K562 (cell line): Measurements from ENCODE around the gene TPBGL. TPM values are rescaled to one million over a fixed set of nuclear protein-coding genes. Genes with fewer than 3 reads are reported as not detected.

ENCODE experiments used
- ATAC-seq: fragments of 200-7000 bp; cut with Tn5 transposase; 3 replicates; pipeline ENCODE4 v1.9.1; 2020; ENCODE audit warnings: moderate library complexity
- BruUV-seq: library from RNA; stranded (reverse); fragments of 400-500 nt; replicated peaks from 2 replicates; lab custom pipeline; 2021; lab: Mats Ljungman, UMichigan
- CTCF ChIA-PET: fragments of 300-600 bp; formaldehyde crosslinking; extraction: SDS; loops from one replicate; lab custom pipeline; 2021; ENCODE audit warnings: low intra/inter-chr PET ratio; lab: Yijun Ruan, JAX
- POLR2A ChIA-PET: fragments of 300-600, 350-650 bp; sonication (Branson Sonifier 250); formaldehyde crosslinking; extraction: SDS; loops from one replicate; lab custom pipeline; 2021; ENCODE audit warnings: antibody characterized with exemption, inconsistent platforms; lab: Yijun Ruan, JAX
- DNase-seq, 4 experiments: peaks; one replicate each; pipeline versions ENCODE4 v3.0.0 to v3.0.0-alpha.2; 2011 to 2018; ENCODE audit warnings: low spot score in 3 of 4, mixed read lengths in 3 of 4; ENCODE audit errors: extremely low read depth in 1 of 4
- FAIRE-seq: peaks from 2 replicates; lab custom pipeline; 2011; peaks lifted over from hg19 to GRCh38; lab: Jason Lieb, UNC
- H2AFZ ChIP-seq: 2 replicates; pipeline ENCODE4 v1.6.0; 2011; ENCODE audit warnings: low read depth, low read length, control low read depth, inconsistent platforms
- H3K27ac ChIP-seq: fragments of 200-600 bp; 3 replicates; pipeline ENCODE4 v1.8.0; 2011; ENCODE audit warnings: low read depth, mild to moderate bottlenecking, control low read depth, inconsistent platforms, low read length, moderate library complexity, mixed read lengths; ENCODE audit errors: extremely low read depth
- H3K27me3 ChIP-seq, 2 experiments: fragments of 300-600 bp in 1 of 2; 2 replicates in 1 of 2; 3 replicates in 1 of 2; pipeline versions ENCODE4 v1.6.0 to v1.8.0; 2011; ENCODE audit warnings: inconsistent platforms in 2 of 2, low read length in 2 of 2, mild to moderate bottlenecking in 1 of 2, mixed read lengths in 1 of 2, moderate library complexity in 1 of 2; ENCODE audit not compliant: control insufficient read depth in 2 of 2, insufficient read depth in 2 of 2
- H3K36me3 ChIP-seq: fragments of 300-600 bp; 3 replicates; pipeline ENCODE4 v1.8.0; 2011; ENCODE audit warnings: mild to moderate bottlenecking, low read length, inconsistent platforms; ENCODE audit not compliant: control insufficient read depth, insufficient read depth
- H3K4me1 ChIP-seq, 2 experiments: fragments of 200-600 bp in 1 of 2; replicated peaks in 1 of 2; 2 replicates in 1 of 2; 3 replicates in 1 of 2; pipeline versions ENCODE4 v1.5.1 to v1.8.0; 2011; ENCODE audit warnings: inconsistent platforms in 2 of 2, low read length in 2 of 2, mild to moderate bottlenecking in 1 of 2, mixed read lengths in 1 of 2, moderate library complexity in 1 of 2; ENCODE audit not compliant: control insufficient read depth in 2 of 2, insufficient read depth in 2 of 2
- H3K4me2 ChIP-seq: 2 replicates; pipeline ENCODE4 v1.6.1; 2011; ENCODE audit warnings: low read length, control low read depth, inconsistent platforms, mixed read lengths; ENCODE audit not compliant: insufficient read depth
- H3K4me3 ChIP-seq: fragments of 200-600 bp; sonication (generic), shearing (Covaris generic); 2 replicates; pipeline ENCODE4 v1.5.1; 2016; ENCODE audit warnings: control low read depth, inconsistent platforms
- H3K79me2 ChIP-seq: fragments of 200-600 bp; 3 replicates; pipeline ENCODE4 v1.8.0; 2011; ENCODE audit warnings: low read length, inconsistent platforms; ENCODE audit not compliant: control insufficient read depth, insufficient read depth
- H3K9ac ChIP-seq, 2 experiments: 2 replicates each; pipeline versions ENCODE4 v1.6.0 to v1.6.1; 2011; ENCODE audit warnings: low read depth in 2 of 2, low read length in 2 of 2, control low read depth in 1 of 2, inconsistent platforms in 1 of 2, mild to moderate bottlenecking in 1 of 2, mixed read lengths in 1 of 2; ENCODE audit not compliant: insufficient read depth in 1 of 2
- H3K9me1 ChIP-seq: one replicate; pipeline ENCODE4 v1.6.0; 2011; ENCODE audit warnings: inconsistent platforms, mild to moderate bottlenecking, low read length, moderate library complexity; ENCODE audit not compliant: control insufficient read depth, insufficient read depth
- H3K9me3 ChIP-seq: replicated peaks from 2 replicates; pipeline ENCODE4 v1.5.1; 2011; ENCODE audit warnings: low read depth, low read length, inconsistent platforms; ENCODE audit not compliant: control insufficient read depth, insufficient read depth
- H4K20me1 ChIP-seq: replicated peaks from 2 replicates; pipeline ENCODE4 v1.6.1; 2011; ENCODE audit warnings: low read length, inconsistent platforms, mixed read lengths; ENCODE audit not compliant: control insufficient read depth, insufficient read depth
- JUN ChIP-seq, 2 experiments: sonication (generic) in 1 of 2; formaldehyde crosslinking in 1 of 2; IDR thresholded peaks; 2 replicates each; pipeline versions ENCODE4 v1.6.1 to v1.8.0; 2012 to 2022; ENCODE audit warnings: borderline replicate concordance in 2 of 2, mild to moderate bottlenecking in 2 of 2, improper control_type of control experiment in 1 of 2, low read depth in 1 of 2, low read length in 1 of 2, missing genetic modification reagents in 1 of 2
- KAT2B ChIP-seq: IDR thresholded peaks from one replicate; pipeline ENCODE4 v1.6.1; 2012; ENCODE audit warnings: low read depth, mild to moderate bottlenecking, control low read depth, inconsistent platforms, low read length, moderate library complexity
- KAT7 ChIP-seq: sonication (generic); formaldehyde crosslinking; IDR thresholded peaks from 2 replicates; pipeline ENCODE4 v1.8.0; 2022; ENCODE audit warnings: missing genetic modification reagents, mild to moderate bottlenecking, borderline replicate concordance
- MCM3 ChIP-seq: fragments of 450-650 bp; IDR thresholded peaks from 2 replicates; pipeline ENCODE4 v1.6.1; 2016
- MYBL2 ChIP-seq, 2 experiments: fragments of 450-650 bp in 1 of 2; sonication (generic) in 1 of 2; formaldehyde crosslinking in 1 of 2; IDR thresholded peaks; 2 replicates each; pipeline versions ENCODE4 v1.6.1 to v1.8.1; 2017 to 2022; ENCODE audit warnings: borderline replicate concordance in 1 of 2, inconsistent platforms in 1 of 2, low read depth in 1 of 2, mild to moderate bottlenecking in 1 of 2, missing genetic modification reagents in 1 of 2, moderate library complexity in 1 of 2
- NELFE ChIP-seq: IDR thresholded peaks from 2 replicates; pipeline ENCODE4 v1.6.1; 2011; ENCODE audit warnings: mild to moderate bottlenecking; ENCODE audit not compliant: insufficient read depth, insufficient read length
- ZNF140 ChIP-seq: fragments of 250-450 bp; sonication (Bioruptor Pico); IDR thresholded peaks from 2 replicates; pipeline ENCODE4 v1.8.0; 2021; ENCODE audit warnings: moderate library complexity, mild to moderate bottlenecking, inconsistent platforms
- ZNF232 ChIP-seq: sonication (generic); formaldehyde crosslinking; IDR thresholded peaks from 2 replicates; pipeline ENCODE4 v1.8.0; 2022; ENCODE audit warnings: mild to moderate bottlenecking, missing genetic modification reagents
- ZNF24 ChIP-seq: fragments of 450-650 bp; IDR thresholded peaks from 2 replicates; pipeline ENCODE4 v1.6.1; 2016
- ZNF707 ChIP-seq: fragments of 250-450 bp; sonication (Bioruptor Pico); conservative IDR thresholded peaks from 2 replicates; pipeline ENCODE4 v1.8.0; 2022; ENCODE audit warnings: inconsistent platforms, mild to moderate bottlenecking, moderate library complexity
- ZNF766 ChIP-seq: fragments of 200-800 bp; sonication (Bioruptor generic); conservative IDR thresholded peaks from 2 replicates; pipeline ENCODE4 v1.6.1; 2016; ENCODE audit warnings: missing genetic modification characterization, missing compliant biosample characterization
- ZNF77 ChIP-seq: fragments of 250-450 bp; sonication (Bioruptor Pico); IDR thresholded peaks from 2 replicates; pipeline ENCODE4 v1.5.0; 2020
- ZSCAN29 ChIP-seq: fragments of 450-650 bp; IDR thresholded peaks from 2 replicates; pipeline ENCODE4 v1.6.1; 2017
- WGBS: fragments of 100-300 bp; shearing (Covaris generic); methylation state at CpG from one replicate; pipeline ENCODE4 v1.1.6; 2016; ENCODE audit warnings: low coverage, mixed read lengths; ENCODE audit not compliant: insufficient coverage; ENCODE audit errors: missing lambda C conversion rate; 5-methylcytosine and 5-hydroxymethylcytosine counted together
- in situ Hi-C: fragments of 300-500 bp; cut with MboI; formaldehyde crosslinking; loops from 4 replicates; pipeline ENCODE4 v1.15.0; 2018; ENCODE audit warnings: inconsistent platforms, mixed read lengths
- intact Hi-C: fragments of 100-400 bp; cut with micrococcal nuclease; formaldehyde crosslinking; loops from 2 replicates; pipeline ENCODE4 v1.14.2; 2022
- polyA plus RNA-seq, 8 experiments: library from polyadenylated mRNA; depleted of rRNA in 4 of 8; stranded (reverse) in 5 of 8; unstranded in 3 of 8; fragments of >200 nt; fragmentation: Nextera tagmentation in 2 of 8; fragmentation: Illumina TruSeq in 1 of 8; extraction: Ambion mirVana in 2 of 8; extraction: Trizol in 1 of 8; gene quantifications; 2 replicates each; pipeline versions ENCODE4 v1.2.1 to v1.2.3, GENCODE V29; 2011 to 2014; ENCODE audit warnings: inconsistent platforms in 1 of 8, missing spikeins in 1 of 8
- total RNA-seq, 7 experiments: library from RNA; depleted of rRNA in 6 of 7; stranded (reverse); fragments of >200 nt in 6 of 7; fragmentation: Illumina TruSeq in 2 of 7; extraction: Trizol in 2 of 7; gene quantifications; 2 replicates each; pipeline versions ENCODE4 v1.2.1 to v1.2.3, GENCODE V29; 2011 to 2021; ENCODE audit warnings: low replicate concordance in 1 of 7
- TF ChIP-seq, protein P1 (sequence below): sonication (generic); formaldehyde crosslinking; IDR thresholded peaks from 2 replicates; pipeline ENCODE4 v1.8.1; 2022; ENCODE audit warnings: missing genetic modification reagents
- TF ChIP-seq, protein P2 (sequence below): sonication (generic); IDR thresholded peaks from 2 replicates; pipeline ENCODE4 v1.6.1; 2016
- TF ChIP-seq, protein P3 (sequence below): fragments of 250-450 bp; sonication (Bioruptor Pico); IDR thresholded peaks from 2 replicates; pipeline ENCODE4 v1.8.0; 2021; ENCODE audit warnings: borderline replicate concordance, mild to moderate bottlenecking, moderate library complexity; ENCODE audit not compliant: poor library complexity, severe bottlenecking
- TF ChIP-seq, protein P4 (sequence below): fragments of 450-650 bp; IDR thresholded peaks from one replicate; pipeline ENCODE4 v1.6.1; 2018; ENCODE audit warnings: mild to moderate bottlenecking, moderate library complexity; ENCODE audit not compliant: partially characterized antibody

The TPBGL gene
- total and polyA plus RNA-seq, 9 of the 15 experiments (the other 6 are each of a cell fraction or from before 2014, with no cell fraction given) = 0.04 to 0.11 (median 0.06) TPM; not detected in 6

DNA sequence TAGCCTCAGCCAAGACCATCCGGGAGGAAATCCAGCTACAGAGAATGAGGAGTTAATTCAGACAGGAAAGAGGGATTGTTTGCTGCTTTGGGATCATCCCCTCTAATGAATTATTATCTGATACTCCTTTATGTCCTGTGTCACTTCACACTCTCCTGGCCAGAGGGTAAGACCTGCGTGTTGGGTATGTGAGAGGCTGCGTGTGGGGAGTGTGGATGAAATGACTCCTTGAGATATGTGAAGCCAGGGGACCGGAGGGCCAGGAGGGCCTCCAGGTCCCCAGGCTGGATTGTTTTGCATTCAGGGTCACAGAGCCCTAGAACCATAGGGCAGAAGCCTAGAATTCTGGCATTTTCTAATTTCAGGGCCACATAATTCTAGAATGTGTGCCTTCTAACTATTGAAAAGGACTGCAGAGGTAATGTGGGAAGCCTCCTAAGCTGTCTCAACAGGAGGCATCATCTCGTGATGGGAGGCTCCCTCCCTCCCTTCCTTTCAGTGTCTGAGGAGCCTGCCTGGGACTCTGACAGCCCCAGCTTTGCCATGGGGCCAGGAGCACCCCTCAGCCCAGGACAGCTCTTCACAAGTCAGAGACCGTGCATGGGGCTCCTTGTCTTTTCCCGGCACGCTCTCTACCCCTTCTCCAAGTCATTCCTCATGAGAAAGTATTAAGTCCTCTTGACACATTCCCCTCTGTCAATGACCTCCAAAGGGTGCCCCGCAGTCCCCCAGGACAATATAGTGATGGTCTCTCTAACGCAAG lies 3.7 kb downstream of the TPBGL start:
- no peak overlapping the region for H3K4me3 ChIP-seq
- CTCF ChIA-PET = interaction anchor here (1.1 kb wide), 1 partner anchor 221 kb away, joined by 3 read pairs; no protein-coding TSS in a partner anchor
- no peaks in the 10 kb centered on the region for H3K79me2 ChIP-seq
- H3K9me3 ChIP-seq = no peaks in the 10 kb centered on the region
- H3K9ac ChIP-seq = no peak overlapping the region
- H2AFZ ChIP-seq = no peak overlapping the region
- no peak overlapping the region for H3K4me2 ChIP-seq
- in situ Hi-C loops = no loop called here
- no TSS peak for BruUV-seq
- ATAC-seq = no peak
- no peak for FAIRE-seq
- TF ChIP-seq KAT7 (no peak), ZSCAN29 (no peak), ZNF707 (CRISPR knock-in tag) (no peak), ZNF77 (CRISPR knock-in tag) (no peak), MYBL2 (IDR thresholded peaks at IDR 0.05; ENCODE audit: low read depth) (no peak), MYBL2 (CRISPR knock-in tag; IDR thresholded peaks at IDR 0.05; ENCODE audit: borderline replicate concordance) (no peak), ZNF140 (no peak), NELFE (no peak), ZNF232 (CRISPR knock-in tag) (no peak), ZNF766 (CRISPR knock-in tag) (no peak), KAT2B (no peak), JUN (IDR thresholded peaks at IDR 0.05; ENCODE audit: borderline replicate concordance, low read depth, low read length) (no peak), JUN (CRISPR knock-in tag; IDR thresholded peaks at IDR 0.05; ENCODE audit: borderline replicate concordance) (no peak), ZNF24 (no peak), MCM3 (no peak)
- TF ChIP-seq, protein P1, sequence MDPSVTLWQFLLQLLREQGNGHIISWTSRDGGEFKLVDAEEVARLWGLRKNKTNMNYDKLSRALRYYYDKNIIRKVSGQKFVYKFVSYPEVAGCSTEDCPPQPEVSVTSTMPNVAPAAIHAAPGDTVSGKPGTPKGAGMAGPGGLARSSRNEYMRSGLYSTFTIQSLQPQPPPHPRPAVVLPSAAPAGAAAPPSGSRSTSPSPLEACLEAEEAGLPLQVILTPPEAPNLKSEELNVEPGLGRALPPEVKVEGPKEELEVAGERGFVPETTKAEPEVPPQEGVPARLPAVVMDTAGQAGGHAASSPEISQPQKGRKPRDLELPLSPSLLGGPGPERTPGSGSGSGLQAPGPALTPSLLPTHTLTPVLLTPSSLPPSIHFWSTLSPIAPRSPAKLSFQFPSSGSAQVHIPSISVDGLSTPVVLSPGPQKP (CRISPR knock-in tag) = no peak
- TF ChIP-seq, protein P2, sequence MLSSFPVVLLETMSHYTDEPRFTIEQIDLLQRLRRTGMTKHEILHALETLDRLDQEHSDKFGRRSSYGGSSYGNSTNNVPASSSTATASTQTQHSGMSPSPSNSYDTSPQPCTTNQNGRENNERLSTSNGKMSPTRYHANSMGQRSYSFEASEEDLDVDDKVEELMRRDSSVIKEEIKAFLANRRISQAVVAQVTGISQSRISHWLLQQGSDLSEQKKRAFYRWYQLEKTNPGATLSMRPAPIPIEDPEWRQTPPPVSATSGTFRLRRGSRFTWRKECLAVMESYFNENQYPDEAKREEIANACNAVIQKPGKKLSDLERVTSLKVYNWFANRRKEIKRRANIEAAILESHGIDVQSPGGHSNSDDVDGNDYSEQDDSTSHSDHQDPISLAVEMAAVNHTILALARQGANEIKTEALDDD = no peak
- TF ChIP-seq, protein P3, sequence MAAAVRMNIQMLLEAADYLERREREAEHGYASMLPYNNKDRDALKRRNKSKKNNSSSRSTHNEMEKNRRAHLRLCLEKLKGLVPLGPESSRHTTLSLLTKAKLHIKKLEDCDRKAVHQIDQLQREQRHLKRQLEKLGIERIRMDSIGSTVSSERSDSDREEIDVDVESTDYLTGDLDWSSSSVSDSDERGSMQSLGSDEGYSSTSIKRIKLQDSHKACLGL (CRISPR knock-in tag) = no peak
- TF ChIP-seq, protein P4, sequence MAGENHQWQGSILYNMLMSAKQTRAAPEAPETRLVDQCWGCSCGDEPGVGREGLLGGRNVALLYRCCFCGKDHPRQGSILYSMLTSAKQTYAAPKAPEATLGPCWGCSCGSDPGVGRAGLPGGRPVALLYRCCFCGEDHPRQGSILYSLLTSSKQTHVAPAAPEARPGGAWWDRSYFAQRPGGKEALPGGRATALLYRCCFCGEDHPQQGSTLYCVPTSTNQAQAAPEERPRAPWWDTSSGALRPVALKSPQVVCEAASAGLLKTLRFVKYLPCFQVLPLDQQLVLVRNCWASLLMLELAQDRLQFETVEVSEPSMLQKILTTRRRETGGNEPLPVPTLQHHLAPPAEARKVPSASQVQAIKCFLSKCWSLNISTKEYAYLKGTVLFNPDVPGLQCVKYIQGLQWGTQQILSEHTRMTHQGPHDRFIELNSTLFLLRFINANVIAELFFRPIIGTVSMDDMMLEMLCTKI = no peak
- TF ChIP-seq, all 486 proteins: peak for 0
- 3% methylated on average over 10 of the region's 10 CpGs for WGBS
- H3K4me1 ChIP-seq = peaks cover 3 to 23% of the 10 kb centered on the region in 2 experiments; a peak in 4 of 5 replicates
- DNase-seq = no peak
- intact Hi-C loops = loop anchor here (10.0 kb wide), 1 partner anchor 539 kb away; no protein-coding TSS in a partner anchor
- peaks cover 12% of the 10 kb centered on the region for H4K20me1 ChIP-seq
- H3K9me1 ChIP-seq = peaks cover 4% of the 10 kb centered on the region
- peaks cover 24 to 43% of the 10 kb centered on the region in 2 experiments for H3K27me3 ChIP-seq
- POLR2A ChIA-PET = interaction anchor here (0.6 to 1.7 kb wide), 3 partner anchors 13 to 1298 kb away, joined by 3 to 4 read pairs (median 3); no protein-coding TSS in a partner anchor
- H3K36me3 ChIP-seq = no peaks in the 10 kb centered on the region
- no peak overlapping the region for H3K27ac ChIP-seq
